ENCODE results near the gene SLC26A6.

DNA sequence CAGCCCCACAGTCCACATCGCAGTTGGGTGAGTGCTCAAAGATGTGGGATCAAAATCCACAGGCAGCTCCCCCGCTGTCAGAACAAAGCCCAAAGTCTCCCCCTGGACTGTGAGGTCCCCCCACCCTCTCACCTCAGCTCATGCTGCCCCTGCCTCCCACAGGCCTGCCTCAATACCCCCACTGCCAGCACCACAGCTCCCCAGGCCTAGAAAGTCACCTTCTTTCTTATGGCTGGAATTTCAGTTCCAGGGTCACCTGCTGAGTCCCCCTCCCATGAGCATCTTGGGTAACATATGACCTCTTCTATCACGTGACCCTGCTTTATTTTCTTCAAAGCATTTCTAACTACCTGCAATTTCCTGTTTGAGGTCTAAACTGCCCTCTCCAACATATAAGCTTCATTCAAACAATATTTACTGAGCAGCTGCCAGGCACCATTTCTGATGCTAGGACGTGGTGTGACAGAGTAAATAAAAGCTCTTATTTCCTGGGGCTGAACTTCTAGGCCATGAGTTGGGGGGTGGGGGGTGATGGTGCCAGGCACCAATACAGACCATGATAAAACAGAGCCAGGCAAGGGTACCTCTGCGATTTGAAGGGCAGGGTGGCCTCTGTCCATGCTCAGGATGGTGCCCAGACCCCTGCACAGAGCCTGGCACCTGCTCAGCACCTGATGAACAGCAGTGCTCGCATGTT, 11.3 kb downstream of the SLC26A6 start:
- TF ChIP-seq, protein P1, sequence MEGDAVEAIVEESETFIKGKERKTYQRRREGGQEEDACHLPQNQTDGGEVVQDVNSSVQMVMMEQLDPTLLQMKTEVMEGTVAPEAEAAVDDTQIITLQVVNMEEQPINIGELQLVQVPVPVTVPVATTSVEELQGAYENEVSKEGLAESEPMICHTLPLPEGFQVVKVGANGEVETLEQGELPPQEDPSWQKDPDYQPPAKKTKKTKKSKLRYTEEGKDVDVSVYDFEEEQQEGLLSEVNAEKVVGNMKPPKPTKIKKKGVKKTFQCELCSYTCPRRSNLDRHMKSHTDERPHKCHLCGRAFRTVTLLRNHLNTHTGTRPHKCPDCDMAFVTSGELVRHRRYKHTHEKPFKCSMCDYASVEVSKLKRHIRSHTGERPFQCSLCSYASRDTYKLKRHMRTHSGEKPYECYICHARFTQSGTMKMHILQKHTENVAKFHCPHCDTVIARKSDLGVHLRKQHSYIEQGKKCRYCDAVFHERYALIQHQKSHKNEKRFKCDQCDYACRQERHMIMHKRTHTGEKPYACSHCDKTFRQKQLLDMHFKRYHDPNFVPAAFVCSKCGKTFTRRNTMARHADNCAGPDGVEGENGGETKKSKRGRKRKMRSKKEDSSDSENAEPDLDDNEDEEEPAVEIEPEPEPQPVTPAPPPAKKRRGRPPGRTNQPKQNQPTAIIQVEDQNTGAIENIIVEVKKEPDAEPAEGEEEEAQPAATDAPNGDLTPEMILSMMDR (IDR thresholded peaks at IDR 0.05), result no peak
- TF ChIP-seq EZH2 (IDR thresholded peaks at IDR 0.05; ENCODE audit: borderline replicate concordance, insufficient read depth, low read depth, low read length, poor library complexity, severe bottlenecking), result no peak

Measured in B cell (primary cell).